ENCODE data around the gene DUSP19. TPM values are rescaled to one million over a fixed set of nuclear protein-coding genes. Genes with fewer than 3 reads are reported as not detected.
A peak's percentile ranks its signal among the peaks of the same experiment; 100 is the strongest.

DUSP19 gene
- total and polyA plus RNA-seq, 2 of the 13 experiments (the other 11 are each of a cell fraction or from before 2014, with no cell fraction given) = 1.3 to 1.9 TPM

- TF ChIP-seq LRRFIP1 (CRISPR knock-in tag; conservative IDR thresholded peaks at IDR 0.05) (no peak), HDAC1 (CRISPR knock-in tag; IDR thresholded peaks at IDR 0.05) (no peak; the same call in 1 of the 2 replicates), ASH2L (IDR thresholded peaks at IDR 0.05; ENCODE audit: insufficient read length, low read depth, low read length) (peak; percentile 78), TFE3 (CRISPR knock-in tag; IDR thresholded peaks at IDR 0.05) (peak; percentile 58; the same call in 1 of the 2 replicates), PAWR (CRISPR knock-in tag; IDR thresholded peaks at IDR 0.05; ENCODE audit: borderline replicate concordance) (no peak), ZNF746 (CRISPR knock-in tag; IDR thresholded peaks at IDR 0.05) (no peak), TEF (CRISPR knock-in tag; IDR thresholded peaks at IDR 0.05) (peak; percentile 60; the same call in 1 of the 2 replicates), THYN1 (CRISPR knock-in tag; IDR thresholded peaks at IDR 0.05; ENCODE audit: borderline replicate concordance, low read depth) (no peak), HNRNPH1 (optimal IDR thresholded peaks at IDR 0.05; ENCODE audit: low read depth, low read length) (no peak), EEA1 (CRISPR knock-in tag; IDR thresholded peaks at IDR 0.05; ENCODE audit: borderline replicate concordance) (no peak), KMT2A (CRISPR knock-in tag; IDR thresholded peaks at IDR 0.05) (peak; percentile 85; the same call in 1 of the 2 replicates), SP4 (CRISPR knock-in tag; IDR thresholded peaks at IDR 0.05) (peak; percentile 78), DDIT3 (CRISPR knock-in tag; IDR thresholded peaks at IDR 0.05) (no peak), KAT7 (CRISPR knock-in tag; IDR thresholded peaks at IDR 0.05; ENCODE audit: borderline replicate concordance) (no peak), PHF5A (CRISPR knock-in tag; IDR thresholded peaks at IDR 0.05; ENCODE audit: low read depth, unreplicated experiment) (no peak), ZBTB21 (CRISPR knock-in tag; IDR thresholded peaks at IDR 0.05) (no peak), POLR2A (IDR thresholded peaks at IDR 0.05; ENCODE audit: insufficient read depth in 1 of 2, low read depth in 2 of 2, low read length in 2 of 2) (peak; percentile 82 to 98), ZNF503 (CRISPR knock-in tag; IDR thresholded peaks at IDR 0.05) (no peak), ZSCAN22 (CRISPR knock-in tag; IDR thresholded peaks at IDR 0.05) (no peak), NR2F6 (IDR thresholded peaks at IDR 0.05) (peak; percentile 30; the same call in 1 of the 2 replicates), NR2F6 (CRISPR knock-in tag; IDR thresholded peaks at IDR 0.05) (no peak), TBP (CRISPR knock-in tag; IDR thresholded peaks at IDR 0.05) (no peak), FOXA3 (CRISPR knock-in tag; IDR thresholded peaks at IDR 0.05) (peak; percentile 23), ZNF674 (CRISPR knock-in tag; IDR thresholded peaks at IDR 0.05; ENCODE audit: low read depth) (no peak), TAF1 (CRISPR knock-in tag; IDR thresholded peaks at IDR 0.05) (peak; percentile 89)
Measured at GRCh38 chr2:183078464-183079138, at the start of gene DUSP19 (continued).
